ENCODE data around the gene C8B.

The C8B gene

GRCh38 chr1:56970280-56970679 is 4.5 kb upstream of the C8B start:
- no peak for DNase-seq (ENCODE audit: low read depth)

DNA sequence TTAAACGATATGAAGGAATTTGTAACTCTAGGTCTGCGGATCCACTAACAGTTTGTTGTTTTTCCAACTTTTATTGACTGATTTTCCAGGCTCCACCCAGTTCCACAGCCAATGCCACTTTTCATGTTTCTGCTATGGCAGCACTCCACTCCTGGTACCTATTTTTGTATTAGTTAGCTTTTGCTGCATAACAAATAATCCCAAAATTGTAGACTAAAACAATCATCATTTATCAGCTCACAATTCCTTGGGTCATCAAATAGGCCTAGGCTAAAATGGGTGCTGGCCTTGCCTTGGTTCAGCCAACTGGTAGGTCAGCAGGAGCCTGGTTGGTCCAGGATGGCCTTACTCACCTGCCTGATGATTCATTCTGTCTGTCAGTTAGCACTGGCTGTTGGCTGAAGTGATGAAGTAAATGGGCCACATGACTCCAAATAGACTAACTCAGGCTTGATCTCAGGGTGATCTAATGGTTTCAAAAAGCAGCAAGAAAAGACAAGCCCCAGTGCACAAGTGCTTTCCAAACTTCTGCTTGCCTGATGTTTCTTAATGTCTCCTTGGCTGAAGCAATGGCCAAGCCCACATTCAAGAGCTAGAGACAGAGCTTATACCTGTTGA is 3.2 kb upstream of the C8B start:
- no peak for DNase-seq (ENCODE audit: low read depth)

GRCh38 chr1:56967900-56968832 is 2.4 kb upstream of the C8B start:
- DNase-seq (ENCODE audit: low read depth), result no peak

GRCh38 chr1:56967355-56967754 is 1.5 kb upstream of the C8B start:
- no peak for DNase-seq (ENCODE audit: low read depth)

DNA sequence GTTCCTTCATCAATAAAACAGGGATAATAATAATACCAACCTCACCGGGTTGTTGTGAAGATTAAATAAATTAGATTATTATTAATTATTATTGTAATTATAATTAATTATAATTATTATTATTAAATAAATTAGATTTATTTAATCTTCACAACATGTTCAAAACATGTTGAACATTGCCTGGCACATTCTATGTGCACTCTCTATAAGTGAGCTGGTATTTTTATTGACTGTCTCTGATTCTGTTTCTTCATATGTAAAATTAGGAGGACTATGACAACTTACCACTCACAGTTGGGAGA is 834 bp upstream of the C8B start:
- DNase-seq (ENCODE audit: low read depth), result no peak

GRCh38 chr1:56965191-56965590 is 624 bp downstream of the C8B start:
- DNase-seq (ENCODE audit: low read depth), result no peak

GRCh38 chr1:56964349-56965017 is 1.3 kb downstream of the C8B start:
- DNase-seq (ENCODE audit: low read depth), result no peak

GRCh38 chr1:56963667-56964066 is 2.1 kb downstream of the C8B start:
- no peak for DNase-seq (ENCODE audit: low read depth)

DNA sequence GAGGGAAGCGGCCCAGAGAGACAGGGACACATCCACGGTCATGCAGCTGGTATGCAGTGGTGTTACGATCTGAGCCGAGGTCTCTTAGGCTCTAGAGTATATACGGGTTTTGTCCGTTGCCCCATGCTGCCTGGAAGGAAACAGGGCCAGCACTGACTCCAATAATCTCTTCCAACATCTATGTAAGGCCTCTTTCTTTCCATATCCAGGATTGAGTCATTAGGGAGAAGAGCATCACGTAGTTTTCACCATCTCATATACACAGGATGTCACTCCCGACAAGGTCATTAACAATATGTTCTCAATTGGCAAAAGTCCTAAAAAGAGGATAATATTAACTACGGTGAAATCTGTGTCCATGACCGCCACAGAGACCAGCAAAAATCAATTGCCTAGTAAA is 4.4 kb downstream of the C8B start:
- DNase-seq (ENCODE audit: low read depth), result no peak

DNA sequence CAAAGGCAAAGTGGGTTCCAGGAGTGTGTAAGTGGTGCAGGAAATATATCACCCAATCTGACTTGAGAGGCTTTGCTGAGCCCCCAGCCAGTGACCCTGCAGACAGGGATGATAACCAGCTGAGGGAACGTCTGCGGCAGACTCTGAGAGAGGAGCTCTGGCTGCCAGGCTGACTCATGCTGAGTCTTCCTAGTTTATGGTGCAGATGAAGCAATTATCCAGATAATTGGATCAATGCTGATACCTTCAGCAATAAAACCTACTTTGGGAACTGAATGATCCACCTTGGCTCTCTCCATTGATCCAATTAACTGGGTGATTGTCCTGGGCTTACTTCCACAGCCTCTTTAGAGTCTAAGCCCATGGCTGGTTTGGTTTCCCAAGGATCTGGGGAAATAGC is 7.3 kb downstream of the C8B start:
- DNase-seq (ENCODE audit: low read depth), result no peak

DNA sequence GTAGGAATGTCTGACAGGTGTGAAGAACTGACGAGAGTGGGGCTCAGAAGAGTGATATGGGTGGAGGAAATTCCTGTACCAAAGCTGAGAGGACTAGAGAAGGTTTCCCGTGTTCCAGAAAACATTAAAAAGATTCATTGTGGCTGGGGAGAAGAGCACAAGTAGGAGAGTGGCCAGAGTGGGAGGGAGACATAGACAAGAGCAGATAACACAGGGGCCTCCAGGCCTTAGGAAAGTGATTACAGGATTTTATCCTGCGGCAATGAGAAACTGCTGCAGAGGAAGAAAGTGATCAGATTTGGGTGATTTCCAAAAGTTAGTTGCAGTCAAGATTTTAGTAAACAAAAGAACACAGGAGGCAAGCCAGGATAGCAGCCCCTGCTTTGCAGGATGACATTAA is 7.9 kb downstream of the C8B start:
- no peak for DNase-seq (ENCODE audit: low read depth)

DNA sequence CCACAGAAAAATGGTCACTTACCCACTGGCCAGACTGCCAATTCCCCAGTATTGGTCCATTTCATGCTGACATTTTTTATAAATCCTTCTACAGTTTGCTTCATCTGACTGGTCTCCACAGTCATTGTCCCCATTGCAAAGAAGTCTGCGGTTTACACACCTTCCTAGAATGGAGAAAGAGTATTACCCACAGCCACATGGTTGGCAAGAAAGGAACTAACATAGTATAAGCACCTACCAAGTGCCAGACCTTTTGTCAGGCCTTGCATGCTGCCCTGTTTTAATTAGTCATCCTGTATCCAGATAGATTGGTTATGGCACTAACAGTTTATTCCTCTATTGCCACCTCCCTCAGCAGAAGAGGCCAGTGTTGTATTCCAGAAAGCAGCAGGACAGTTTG is 11.2 kb downstream of the C8B start:
- no peak for DNase-seq (ENCODE audit: low read depth)

DNA sequence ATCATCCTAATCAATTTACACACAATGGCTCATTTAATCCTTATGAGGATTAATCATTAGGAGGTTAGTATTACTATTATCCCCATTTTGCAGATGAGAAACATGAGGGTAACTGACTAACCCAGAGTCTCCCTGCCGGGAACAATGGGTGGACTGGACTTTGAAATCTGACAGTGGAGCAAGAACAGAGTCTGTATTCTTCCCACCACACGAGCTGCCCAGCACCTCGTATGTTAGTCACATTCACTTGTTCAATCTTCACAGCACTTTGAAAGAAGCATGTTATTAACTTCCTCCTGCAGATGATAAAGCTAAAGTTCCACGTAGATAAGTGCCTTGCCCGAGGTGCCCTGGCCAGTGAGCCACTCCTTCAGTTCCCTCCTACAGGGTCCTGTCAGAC is 12.4 kb downstream of the C8B start:
- DNase-seq (ENCODE audit: low read depth), result no peak

- DNase-seq (ENCODE audit: low read depth), result no peak
Observed at GRCh38 chr1:56952501-56952900, 13.3 kb downstream of the C8B start.

DNA sequence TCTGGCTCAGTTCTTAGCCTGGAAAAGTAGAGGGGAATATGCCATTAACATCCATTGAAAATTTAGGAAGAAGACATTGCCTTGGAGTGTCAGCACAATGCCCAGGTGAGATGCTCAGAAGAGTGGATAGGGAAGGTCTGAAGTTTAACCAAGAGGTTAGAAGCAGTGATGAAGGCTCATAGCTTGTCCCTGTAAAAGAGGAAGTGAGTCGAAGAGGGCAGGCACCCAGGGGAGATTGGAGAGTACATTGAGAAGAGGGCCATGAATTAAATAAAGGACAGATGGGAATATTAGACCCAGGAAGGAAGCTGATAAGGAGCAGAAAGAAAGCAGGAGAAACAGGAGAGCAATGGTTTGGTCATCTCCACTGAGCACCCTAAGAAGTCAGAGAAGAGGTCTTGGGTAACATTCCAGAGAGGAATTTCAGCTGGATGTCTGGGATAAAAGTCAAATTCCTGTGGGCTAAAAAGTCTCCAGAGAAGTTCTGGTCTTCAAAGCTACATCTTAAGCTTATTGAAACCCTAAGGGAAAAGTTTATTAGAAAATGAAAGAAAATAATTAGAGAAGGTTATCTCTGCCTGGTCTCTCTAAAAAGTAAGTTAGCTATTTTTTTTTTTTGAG is 17.3 kb downstream of the C8B start:
- DNase-seq (ENCODE audit: low read depth), result no peak

DNA sequence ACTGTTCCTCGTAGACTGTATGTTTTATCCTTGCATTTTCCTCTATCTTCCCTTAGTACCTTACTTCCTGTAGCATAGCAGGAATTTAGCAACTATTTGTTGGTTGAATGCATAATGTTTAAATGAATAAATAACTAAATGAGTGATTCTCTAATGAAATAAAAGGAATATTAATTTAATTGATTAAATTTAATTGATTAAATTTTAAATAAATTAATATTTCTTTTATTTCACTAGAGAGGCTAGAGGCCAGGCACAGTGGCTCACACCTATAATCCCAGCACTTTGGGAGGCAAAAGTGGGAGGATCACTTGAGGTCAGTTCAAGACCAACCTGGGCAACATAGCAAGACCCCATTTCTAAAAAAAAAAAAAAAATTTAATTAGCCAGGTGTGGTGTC is 25.8 kb downstream of the C8B start:
- DNase-seq (ENCODE audit: low read depth), result no peak

GRCh38 chr1:56939209-56939608 is 26.6 kb downstream of the C8B start:
- DNase-seq (ENCODE audit: low read depth), result no peak

GRCh38 chr1:56938646-56939045 is 27.2 kb downstream of the C8B start:
- no peak for DNase-seq (ENCODE audit: low read depth)

DNA sequence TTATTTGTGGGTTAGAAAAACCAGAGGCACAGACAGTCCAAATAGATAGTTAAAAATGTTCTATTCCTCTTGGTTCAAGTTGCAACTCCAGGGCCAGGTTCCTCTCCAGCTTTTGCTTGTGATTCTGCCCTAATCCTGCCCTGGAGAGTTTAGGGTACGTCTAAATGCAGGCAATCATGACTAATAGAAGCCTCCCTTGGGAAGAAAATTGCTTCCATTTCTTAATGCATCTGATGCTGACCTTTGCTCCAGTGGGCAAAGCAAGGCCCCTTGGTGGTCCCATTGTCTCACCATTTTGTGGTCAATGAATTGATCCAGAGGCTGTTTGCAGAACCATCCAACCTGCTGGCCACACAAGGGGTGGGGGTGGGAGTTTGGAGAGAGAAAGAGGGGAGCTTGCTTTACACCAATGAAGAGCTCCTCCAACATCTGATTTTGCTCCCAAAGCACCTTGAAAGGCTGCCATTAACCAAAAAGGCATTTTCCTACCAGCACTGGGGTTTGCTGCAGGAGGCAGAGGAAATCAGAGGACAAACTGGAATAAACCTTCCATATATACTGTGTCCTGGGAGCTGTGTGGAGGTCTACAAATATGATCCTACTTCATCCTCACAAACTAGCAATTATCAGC is 31.3 kb downstream of the C8B start:
- no peak for DNase-seq (ENCODE audit: low read depth)

DNA sequence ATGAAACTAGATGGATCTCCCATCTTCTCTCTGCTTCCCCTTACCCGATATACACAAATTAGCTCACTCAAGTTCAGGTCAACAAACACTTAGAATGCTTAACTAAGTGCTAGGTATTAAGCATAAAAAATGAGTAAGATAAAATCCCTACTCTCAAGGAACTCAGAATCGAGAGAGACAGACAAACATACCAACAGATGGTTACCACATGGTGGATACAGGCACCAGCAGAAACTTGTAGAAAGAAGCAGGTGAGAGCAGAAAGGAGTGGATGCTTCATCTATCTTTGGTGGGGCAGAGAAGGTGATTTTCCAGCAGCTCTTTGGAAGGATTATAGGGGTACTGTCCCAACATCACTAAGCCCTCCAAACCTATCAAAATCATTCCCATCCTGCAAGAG is 32.2 kb downstream of the C8B start:
- DNase-seq (ENCODE audit: low read depth), result no peak

- DNase-seq (ENCODE audit: low read depth), result no peak
Observed at GRCh38 chr1:56933161-56933560, 32.7 kb downstream of the C8B start.

DNA sequence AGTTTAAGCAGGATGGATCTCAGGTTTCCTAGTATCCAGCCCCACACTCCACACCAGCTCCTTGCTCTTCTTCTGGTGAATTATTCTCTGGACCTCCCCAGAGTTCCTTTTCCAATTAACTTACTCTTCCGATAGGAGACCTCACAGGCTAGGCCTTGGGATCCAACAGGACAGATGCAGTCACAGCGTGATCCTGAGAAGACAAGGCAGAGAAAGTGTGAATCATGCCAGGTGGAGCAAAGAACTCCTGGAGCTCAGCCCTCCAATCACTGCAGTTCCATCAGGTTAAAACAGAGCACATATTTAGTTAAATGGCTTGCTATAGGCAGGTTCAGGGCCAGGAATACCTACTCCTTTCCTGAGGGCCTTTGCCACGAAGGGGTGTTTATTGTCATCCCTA is 34.1 kb downstream of the C8B start:
- DNase-seq (ENCODE audit: low read depth), result no peak
